ENCODE results near the gene CGNL1. TPM values are rescaled to one million over a fixed set of nuclear protein-coding genes. Genes with fewer than 3 reads are reported as not detected.

Gene CGNL1
- total RNA-seq, 2 experiments from 2014 or later, result not detected

DNA sequence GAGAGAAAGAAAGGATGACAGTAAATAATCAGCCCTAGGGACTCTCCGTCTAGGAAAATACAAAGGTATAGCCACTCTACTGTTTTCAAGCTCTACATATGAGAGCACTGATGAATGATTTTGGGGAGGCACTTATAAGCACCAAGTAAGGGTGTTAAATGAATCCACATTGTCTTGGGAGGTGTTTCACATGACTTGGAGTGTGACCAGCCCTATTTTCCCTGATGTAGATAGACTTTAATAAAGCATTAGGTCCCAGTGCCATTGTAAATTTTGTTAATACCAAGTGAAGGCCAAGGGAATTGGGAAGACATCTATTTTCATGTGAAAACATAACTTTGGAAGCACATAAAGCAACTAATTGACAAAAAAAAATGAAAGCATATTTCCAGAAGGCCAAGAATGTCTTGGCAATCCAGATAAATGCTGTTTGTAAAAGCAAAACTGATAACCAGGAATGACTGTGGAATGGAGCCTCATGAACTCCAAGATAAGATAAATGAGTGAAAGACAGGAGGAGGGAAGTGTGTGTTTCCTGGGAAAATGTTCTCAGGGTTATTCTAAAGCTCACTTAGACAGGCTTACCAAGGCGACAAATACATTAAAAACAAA is 119.4 kb downstream of the CGNL1 start:
- H3K9me3 Mint-ChIP-seq, result no peaks in the 10 kb centered on the region
- no peaks in the 10 kb centered on the region for H3K36me3 Mint-ChIP-seq (ENCODE audit: low read depth)
- H3K27ac Mint-ChIP-seq, result no peak overlapping the region
- peaks cover 14% of the 10 kb centered on the region for H3K27me3 Mint-ChIP-seq
- peaks cover 4% of the 10 kb centered on the region for H3K4me1 Mint-ChIP-seq
- no peak overlapping the region for H3K4me3 Mint-ChIP-seq
- DNase-seq, result no peak
- ChIA-PET CTCF (no interaction called here), POLR2A (no interaction called here)

GRCh38 chr15:57496594-57496945 is 120.3 kb downstream of the CGNL1 start:
- CTCF ChIA-PET, result no interaction called here
- POLR2A ChIA-PET, result no interaction called here
- no peaks in the 10 kb centered on the region for H3K9me3 Mint-ChIP-seq
- H3K27me3 Mint-ChIP-seq, result peaks cover 7% of the 10 kb centered on the region
- no peak for DNase-seq
- peaks cover 4% of the 10 kb centered on the region for H3K4me1 Mint-ChIP-seq
- no peak overlapping the region for H3K27ac Mint-ChIP-seq
- H3K4me3 Mint-ChIP-seq, result no peak overlapping the region
- H3K36me3 Mint-ChIP-seq (ENCODE audit: low read depth), result no peaks in the 10 kb centered on the region

DNA sequence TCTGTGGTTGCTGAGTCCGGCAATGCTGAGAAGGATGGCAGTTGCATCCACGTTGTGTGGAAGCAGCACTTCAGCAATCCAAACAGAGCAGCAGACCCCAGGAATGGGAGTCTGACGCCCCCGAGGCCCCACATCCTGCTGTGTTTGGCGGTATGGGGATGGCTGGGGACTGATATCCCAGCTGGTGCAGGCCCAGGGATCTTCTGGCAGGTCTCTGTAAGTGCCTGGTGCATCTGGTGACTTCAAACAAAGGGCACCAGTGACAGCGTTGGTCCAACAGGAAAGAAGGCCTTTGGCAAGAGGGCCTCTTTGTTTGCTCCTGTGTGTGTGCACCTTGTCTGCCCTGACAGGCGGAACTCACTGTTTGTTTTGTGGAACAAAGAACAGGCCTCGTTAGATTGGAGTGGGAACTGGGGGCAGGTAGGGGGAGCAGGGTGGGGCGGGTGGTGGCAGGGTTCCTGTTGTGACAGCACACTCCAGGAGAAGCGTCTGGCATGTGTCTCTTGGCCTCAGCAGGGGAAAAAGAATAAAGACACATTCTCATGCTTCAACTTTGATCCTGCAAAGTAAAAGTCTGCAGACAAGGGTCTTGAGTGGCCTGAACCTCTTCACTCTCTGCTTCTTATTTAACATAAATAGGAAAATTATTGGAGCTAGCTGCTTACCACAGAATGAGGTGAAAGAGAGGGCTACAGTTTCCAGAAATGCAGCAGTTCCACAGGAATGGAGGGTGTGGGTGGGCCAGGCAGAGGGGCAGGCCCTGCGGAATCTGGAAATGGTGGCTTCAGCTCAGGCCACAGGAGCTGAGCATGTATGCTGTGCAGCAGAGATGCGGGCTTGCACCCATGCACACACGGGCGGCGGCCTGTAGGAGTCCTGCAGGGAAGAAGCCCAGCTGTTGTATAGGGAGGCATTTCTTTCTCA is 120.9 kb downstream of the CGNL1 start:
- H3K4me1 Mint-ChIP-seq, result peaks cover 4% of the 10 kb centered on the region
- POLR2A ChIA-PET, result no interaction called here
- no peaks in the 10 kb centered on the region for H3K36me3 Mint-ChIP-seq (ENCODE audit: low read depth)
- no peak for DNase-seq
- H3K27ac Mint-ChIP-seq, result no peak overlapping the region
- CTCF ChIA-PET, result no interaction called here
- H3K4me3 Mint-ChIP-seq, result no peak overlapping the region
- no peaks in the 10 kb centered on the region for H3K9me3 Mint-ChIP-seq
- H3K27me3 Mint-ChIP-seq, result peaks cover 7% of the 10 kb centered on the region

GRCh38 chr15:57500256-57500655 is 124.0 kb downstream of the CGNL1 start:
- Mint-ChIP-seq H3K9me3 (no peaks in the 10 kb centered on the region), H3K27me3 (no peaks in the 10 kb centered on the region), H3K27ac (no peak overlapping the region), H3K4me1 (peaks cover under 1% of the 10 kb centered on the region), H3K36me3 (ENCODE audit: low read depth) (no peaks in the 10 kb centered on the region), H3K4me3 (no peak overlapping the region)
- POLR2A ChIA-PET, result no interaction called here
- CTCF ChIA-PET, result interaction anchor here (0.6 kb wide), 1 partner anchor 52 kb away, joined by 3 read pairs; no protein-coding TSS in a partner anchor
- DNase-seq, result no peak

- Mint-ChIP-seq H3K9me3 (no peaks in the 10 kb centered on the region), H3K36me3 (ENCODE audit: low read depth) (no peaks in the 10 kb centered on the region), H3K27me3 (no peaks in the 10 kb centered on the region), H3K4me3 (no peak overlapping the region), H3K4me1 (no peaks in the 10 kb centered on the region), H3K27ac (no peak overlapping the region)
- ChIA-PET POLR2A (no interaction called here), CTCF (no interaction called here)
- DNase-seq, result no peak
Observed at GRCh38 chr15:57500979-57501576, 124.8 kb downstream of the CGNL1 start.

GRCh38 chr15:57502116-57502515 is 125.8 kb downstream of the CGNL1 start:
- DNase-seq, result no peak
- H3K36me3 Mint-ChIP-seq (ENCODE audit: low read depth), result no peaks in the 10 kb centered on the region
- H3K27me3 Mint-ChIP-seq, result no peaks in the 10 kb centered on the region
- no peak overlapping the region for H3K27ac Mint-ChIP-seq
- no peak overlapping the region for H3K4me3 Mint-ChIP-seq
- H3K9me3 Mint-ChIP-seq, result no peaks in the 10 kb centered on the region
- ChIA-PET CTCF (no interaction called here), POLR2A (no interaction called here)
- no peaks in the 10 kb centered on the region for H3K4me1 Mint-ChIP-seq

- H3K27me3 Mint-ChIP-seq, result peaks cover under 1% of the 10 kb centered on the region
- no peak overlapping the region for H3K27ac Mint-ChIP-seq
- DNase-seq, result no peak
- H3K36me3 Mint-ChIP-seq (ENCODE audit: low read depth), result no peaks in the 10 kb centered on the region
- no peak overlapping the region for H3K4me3 Mint-ChIP-seq
- H3K9me3 Mint-ChIP-seq, result no peaks in the 10 kb centered on the region
- no peaks in the 10 kb centered on the region for H3K4me1 Mint-ChIP-seq
- ChIA-PET POLR2A (no interaction called here), CTCF (interaction anchor here (0.6 kb wide), 1 partner anchor 13 kb away, joined by 3 read pairs; no protein-coding TSS in a partner anchor)
Observed at GRCh38 chr15:57503051-57503702, 126.9 kb downstream of the CGNL1 start.

DNA sequence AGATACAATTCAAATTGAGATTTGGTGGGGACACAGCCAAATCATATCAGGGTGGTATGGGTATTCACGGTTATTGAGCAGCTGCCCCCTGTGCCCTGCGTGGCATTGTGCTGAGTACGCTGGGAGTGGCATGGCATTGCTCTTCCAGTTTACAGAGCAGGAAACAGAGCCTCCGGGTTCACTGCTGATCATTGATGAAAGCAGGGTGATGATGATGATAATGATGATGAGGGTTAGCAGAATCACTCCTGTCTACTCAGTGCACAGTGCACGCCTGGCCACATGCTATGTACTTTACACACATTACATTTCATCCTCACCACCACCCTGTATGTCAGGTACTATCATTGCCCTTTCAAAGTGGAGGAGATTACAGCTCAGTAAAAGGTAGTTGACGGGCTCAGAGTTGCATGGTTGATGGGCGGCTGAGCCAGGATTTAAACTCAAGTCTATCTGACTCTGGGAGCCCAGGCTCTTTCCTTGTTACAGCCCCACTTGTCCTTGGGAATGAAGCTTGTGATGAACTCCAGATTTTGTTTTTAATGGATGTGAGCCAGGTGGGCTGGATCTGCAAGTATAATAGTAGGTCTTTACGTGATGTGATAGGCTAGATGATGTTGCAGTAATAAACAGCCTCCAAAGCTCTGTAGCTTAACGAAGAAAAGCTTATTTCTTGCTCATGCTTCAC is 127.8 kb downstream of the CGNL1 start:
- ChIA-PET POLR2A (no interaction called here), CTCF (interaction anchor here (0.6 kb wide), 1 partner anchor 12 kb away, joined by 3 read pairs; no protein-coding TSS in a partner anchor)
- Mint-ChIP-seq H3K27ac (no peak overlapping the region), H3K27me3 (peaks cover 1% of the 10 kb centered on the region), H3K9me3 (no peaks in the 10 kb centered on the region), H3K36me3 (ENCODE audit: low read depth) (no peaks in the 10 kb centered on the region), H3K4me1 (no peaks in the 10 kb centered on the region), H3K4me3 (no peak overlapping the region)
- DNase-seq, result no peak

GRCh38 chr15:57504599-57504940 is 128.3 kb downstream of the CGNL1 start:
- no peak overlapping the region for H3K27ac Mint-ChIP-seq
- CTCF ChIA-PET, result no interaction called here
- no peaks in the 10 kb centered on the region for H3K9me3 Mint-ChIP-seq
- H3K4me1 Mint-ChIP-seq, result no peaks in the 10 kb centered on the region
- peaks cover 1% of the 10 kb centered on the region for H3K27me3 Mint-ChIP-seq
- no peak for DNase-seq
- no peak overlapping the region for H3K4me3 Mint-ChIP-seq
- H3K36me3 Mint-ChIP-seq (ENCODE audit: low read depth), result no peaks in the 10 kb centered on the region
- POLR2A ChIA-PET, result no interaction called here

- ChIA-PET POLR2A (no interaction called here), CTCF (no interaction called here)
- Mint-ChIP-seq H3K36me3 (ENCODE audit: low read depth) (no peaks in the 10 kb centered on the region), H3K4me3 (no peak overlapping the region), H3K9me3 (no peaks in the 10 kb centered on the region), H3K27me3 (peaks cover 1% of the 10 kb centered on the region), H3K27ac (no peak overlapping the region), H3K4me1 (no peaks in the 10 kb centered on the region)
- no peak for DNase-seq
Observed at GRCh38 chr15:57505056-57505715, 128.9 kb downstream of the CGNL1 start.

DNA sequence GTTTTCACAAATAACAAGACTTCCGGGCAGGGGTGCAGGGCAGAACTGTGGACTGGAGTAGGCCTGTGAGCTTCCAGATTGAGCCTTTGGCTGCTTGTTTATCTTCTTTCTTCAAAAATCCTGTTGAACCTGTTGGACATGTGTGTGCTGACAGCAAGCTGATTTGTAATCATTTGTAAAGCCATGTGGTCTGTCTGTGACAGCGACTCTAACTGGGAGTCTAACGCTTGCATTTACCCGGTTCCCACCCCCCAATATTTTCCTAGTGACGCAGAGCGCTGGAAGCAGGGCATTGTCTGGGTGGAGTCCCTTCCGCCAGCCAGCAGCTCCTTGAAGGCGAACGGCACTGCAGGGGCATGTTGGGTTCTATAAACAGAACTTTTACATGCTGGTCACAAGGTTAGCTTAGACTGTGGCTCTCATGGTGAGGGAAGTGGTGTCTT is 129.7 kb downstream of the CGNL1 start:
- DNase-seq, result no peak
- no peaks in the 10 kb centered on the region for H3K9me3 Mint-ChIP-seq
- CTCF ChIA-PET, result no interaction called here

DNA sequence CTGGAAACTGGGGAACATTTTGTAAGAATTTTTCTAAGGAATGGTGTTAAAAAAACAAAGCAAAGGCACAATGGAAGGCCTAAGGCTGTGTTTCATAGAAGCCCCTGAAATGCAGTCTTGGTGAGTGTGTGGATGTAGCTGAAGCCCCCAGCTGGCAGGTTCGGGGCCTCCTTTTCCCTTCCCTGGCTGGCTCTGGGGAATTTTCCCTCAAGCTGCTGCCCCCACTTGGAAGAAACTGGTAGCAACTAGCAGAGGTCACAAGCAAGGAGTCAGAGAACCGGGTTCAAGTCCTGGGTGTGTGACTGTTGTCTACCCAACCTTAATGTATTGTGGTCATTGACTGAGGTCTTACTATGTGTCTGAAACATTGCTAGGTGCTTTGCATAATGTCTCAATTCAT is 130.1 kb downstream of the CGNL1 start:
- ChIA-PET POLR2A (no interaction called here), CTCF (no interaction called here)
- DNase-seq, result no peak
- no peak overlapping the region for H3K27ac Mint-ChIP-seq
- H3K9me3 Mint-ChIP-seq, result no peaks in the 10 kb centered on the region
- no peaks in the 10 kb centered on the region for H3K4me1 Mint-ChIP-seq
- no peaks in the 10 kb centered on the region for H3K36me3 Mint-ChIP-seq (ENCODE audit: low read depth)
- H3K4me3 Mint-ChIP-seq, result no peak overlapping the region
- peaks cover 1% of the 10 kb centered on the region for H3K27me3 Mint-ChIP-seq

More for the DNA sequence above, 129.7 kb downstream of the CGNL1 start:
- Mint-ChIP-seq H3K4me1 (no peaks in the 10 kb centered on the region), H3K36me3 (ENCODE audit: low read depth) (no peaks in the 10 kb centered on the region), H3K4me3 (no peak overlapping the region), H3K27me3 (peaks cover 1% of the 10 kb centered on the region), H3K27ac (no peak overlapping the region)
- POLR2A ChIA-PET, result no interaction called here

Measured in activated CD4-positive, alpha-beta memory T cell treated with anti-CD3 and anti-CD28 coated beads, Interleukin-2, amount 10 ng/mL, durations not matched to agents 7 days and 5 days (primary cell).